ENCODE measurements around the gene CA10. TPM values are rescaled to one million over a fixed set of nuclear protein-coding genes. Genes with fewer than 3 reads are reported as not detected.

CA10 gene
- total RNA-seq, 1 experiment from 2014 or later, result not detected

GRCh38 chr17:51769231-51769630, 389.3 kb downstream of the CA10 start:
- intact Hi-C loops (cut with micrococcal nuclease; ENCODE audit: unreplicated experiment), result loop anchor here (10.0 kb wide), 2 partner anchors 156 to 394 kb away; no protein-coding TSS in a partner anchor
- DNase-seq, result no peak
- peaks cover 21% of the 10 kb centered on the region for H3K4me1 Mint-ChIP-seq (ENCODE audit: low read depth, unreplicated experiment)
- CTCF ChIA-PET, result no interaction called here
- H3K27me3 Mint-ChIP-seq (ENCODE audit: unreplicated experiment), result peaks cover 57% of the 10 kb centered on the region
- H3K36me3 Mint-ChIP-seq (ENCODE audit: insufficient read depth, unreplicated experiment), result no peaks in the 10 kb centered on the region
- H3K9me3 Mint-ChIP-seq (ENCODE audit: low read depth, unreplicated experiment), result no peaks in the 10 kb centered on the region
- TF ChIP-seq CTCF (IDR thresholded peaks at IDR 0.05; ENCODE audit: unreplicated experiment), result no peak
- no peak overlapping the region for H3K4me3 Mint-ChIP-seq (ENCODE audit: low read depth, unreplicated experiment)
- H3K27ac Mint-ChIP-seq (ENCODE audit: unreplicated experiment), result no peak overlapping the region
- no TSS peak for BruUV-seq (replicated peaks)

GRCh38 chr17:51768706-51769105, 389.8 kb downstream of the CA10 start:
- Mint-ChIP-seq H3K27me3 (ENCODE audit: unreplicated experiment) (peaks cover 62% of the 10 kb centered on the region), H3K4me3 (ENCODE audit: low read depth, unreplicated experiment) (no peak overlapping the region), H3K36me3 (ENCODE audit: insufficient read depth, unreplicated experiment) (no peaks in the 10 kb centered on the region), H3K4me1 (ENCODE audit: low read depth, unreplicated experiment) (peaks cover 21% of the 10 kb centered on the region), H3K27ac (ENCODE audit: unreplicated experiment) (no peak overlapping the region), H3K9me3 (ENCODE audit: low read depth, unreplicated experiment) (no peaks in the 10 kb centered on the region)
- BruUV-seq (replicated peaks), result no TSS peak
- CTCF ChIA-PET, result interaction anchor here (0.6 kb wide), 1 partner anchor 290 kb away, joined by 3 read pairs; no protein-coding TSS in a partner anchor
- DNase-seq, result no peak
- no peak for TF ChIP-seq CTCF (IDR thresholded peaks at IDR 0.05; ENCODE audit: unreplicated experiment)
- intact Hi-C loops (cut with micrococcal nuclease; ENCODE audit: unreplicated experiment), result loop anchor here (10.0 kb wide), 2 partner anchors 156 to 394 kb away; no protein-coding TSS in a partner anchor

- H3K36me3 Mint-ChIP-seq (ENCODE audit: insufficient read depth, unreplicated experiment), result no peaks in the 10 kb centered on the region
These were observed 391.2 kb downstream of the CA10 start for GRCh38 chr17:51767287-51767686.

GRCh38 chr17:51765282-51766135, 393.0 kb downstream of the CA10 start:
- peaks cover 18% of the 10 kb centered on the region for H3K4me1 Mint-ChIP-seq (ENCODE audit: low read depth, unreplicated experiment)
- TF ChIP-seq CTCF (IDR thresholded peaks at IDR 0.05; ENCODE audit: unreplicated experiment), result no peak
- no peaks in the 10 kb centered on the region for H3K36me3 Mint-ChIP-seq (ENCODE audit: insufficient read depth, unreplicated experiment)
- H3K27ac Mint-ChIP-seq (ENCODE audit: unreplicated experiment), result no peak overlapping the region
- no peak for DNase-seq
- H3K27me3 Mint-ChIP-seq (ENCODE audit: unreplicated experiment), result peaks cover 85% of the 10 kb centered on the region
- intact Hi-C loops (cut with micrococcal nuclease; ENCODE audit: unreplicated experiment), result loop anchor here (10.0 kb wide), 2 partner anchors 159 to 391 kb away; no protein-coding TSS in a partner anchor
- CTCF ChIA-PET, result interaction anchor here (0.6 to 1.3 kb wide), 4 partner anchors 7 to 1279 kb away, joined by 3 to 26 read pairs (median 4); no protein-coding TSS in a partner anchor
- no peaks in the 10 kb centered on the region for H3K9me3 Mint-ChIP-seq (ENCODE audit: low read depth, unreplicated experiment)
- H3K4me3 Mint-ChIP-seq (ENCODE audit: low read depth, unreplicated experiment), result no peak overlapping the region
- no TSS peak for BruUV-seq (replicated peaks)

More at GRCh38 chr17:51767287-51767686, 391.2 kb downstream of the CA10 start:
- no peaks in the 10 kb centered on the region for H3K9me3 Mint-ChIP-seq (ENCODE audit: low read depth, unreplicated experiment)
- CTCF ChIA-PET, result no interaction called here
- intact Hi-C loops (cut with micrococcal nuclease; ENCODE audit: unreplicated experiment), result loop anchor here (10.0 kb wide), 2 partner anchors 158 to 392 kb away; no protein-coding TSS in a partner anchor
- no peak overlapping the region for H3K27ac Mint-ChIP-seq (ENCODE audit: unreplicated experiment)
- H3K27me3 Mint-ChIP-seq (ENCODE audit: unreplicated experiment), result peaks cover 77% of the 10 kb centered on the region
- H3K4me3 Mint-ChIP-seq (ENCODE audit: low read depth, unreplicated experiment), result no peak overlapping the region
- TF ChIP-seq CTCF (IDR thresholded peaks at IDR 0.05; ENCODE audit: unreplicated experiment), result no peak
- BruUV-seq (replicated peaks), result no TSS peak
- peaks cover 21% of the 10 kb centered on the region for H3K4me1 Mint-ChIP-seq (ENCODE audit: low read depth, unreplicated experiment)
- DNase-seq, result no peak

Measured in Calu3 (cell line).